Measurements from ENCODE around the gene BICRA. TPM values are rescaled to one million over a fixed set of nuclear protein-coding genes. Genes with fewer than 3 reads are reported as not detected.
A peak's percentile ranks its signal among the peaks of the same experiment; 100 is the strongest.

The BICRA gene
- total RNA-seq, 4 donors from 2014 or later, result 8.4 to 35.2 (median 28.7) TPM

- ATAC-seq (no peak), DNase-seq (peak in 1 of 2 donors; percentile 21)
- intact Hi-C loops (cut with DNase I; ENCODE audit: low total_unique reads) (no loop called here), in situ Hi-C loops (cut with MboI; ENCODE audit: low sequenced_read_pairs in 4 of 4) (no loop called here)
- TF ChIP-seq, protein P1, sequence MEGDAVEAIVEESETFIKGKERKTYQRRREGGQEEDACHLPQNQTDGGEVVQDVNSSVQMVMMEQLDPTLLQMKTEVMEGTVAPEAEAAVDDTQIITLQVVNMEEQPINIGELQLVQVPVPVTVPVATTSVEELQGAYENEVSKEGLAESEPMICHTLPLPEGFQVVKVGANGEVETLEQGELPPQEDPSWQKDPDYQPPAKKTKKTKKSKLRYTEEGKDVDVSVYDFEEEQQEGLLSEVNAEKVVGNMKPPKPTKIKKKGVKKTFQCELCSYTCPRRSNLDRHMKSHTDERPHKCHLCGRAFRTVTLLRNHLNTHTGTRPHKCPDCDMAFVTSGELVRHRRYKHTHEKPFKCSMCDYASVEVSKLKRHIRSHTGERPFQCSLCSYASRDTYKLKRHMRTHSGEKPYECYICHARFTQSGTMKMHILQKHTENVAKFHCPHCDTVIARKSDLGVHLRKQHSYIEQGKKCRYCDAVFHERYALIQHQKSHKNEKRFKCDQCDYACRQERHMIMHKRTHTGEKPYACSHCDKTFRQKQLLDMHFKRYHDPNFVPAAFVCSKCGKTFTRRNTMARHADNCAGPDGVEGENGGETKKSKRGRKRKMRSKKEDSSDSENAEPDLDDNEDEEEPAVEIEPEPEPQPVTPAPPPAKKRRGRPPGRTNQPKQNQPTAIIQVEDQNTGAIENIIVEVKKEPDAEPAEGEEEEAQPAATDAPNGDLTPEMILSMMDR (IDR thresholded peaks at IDR 0.05 in 4 of 5, conservative IDR thresholded peaks at IDR 0.05 in 1 of 5), result no peak
- no peak for TF ChIP-seq POLR2A (IDR thresholded peaks at IDR 0.05)
- Histone ChIP-seq H3K4me1 (peaks cover 13 to 18% of the 10 kb centered on the region in 2 donors), H3K36me3 (peaks cover 3 to 14% of the 10 kb centered on the region in 2 donors), H3K27me3 (no peaks in the 10 kb centered on the region), H3K27ac (peak overlapping the region in 3 of 4 donors; percentile 9 to 43 (median 26)), H3K4me3 (no peak overlapping the region), H3K9me3 (no peaks in the 10 kb centered on the region)
These were observed 79.0 kb downstream of the BICRA start for GRCh38 chr19:47687906-47688305.

DNA sequence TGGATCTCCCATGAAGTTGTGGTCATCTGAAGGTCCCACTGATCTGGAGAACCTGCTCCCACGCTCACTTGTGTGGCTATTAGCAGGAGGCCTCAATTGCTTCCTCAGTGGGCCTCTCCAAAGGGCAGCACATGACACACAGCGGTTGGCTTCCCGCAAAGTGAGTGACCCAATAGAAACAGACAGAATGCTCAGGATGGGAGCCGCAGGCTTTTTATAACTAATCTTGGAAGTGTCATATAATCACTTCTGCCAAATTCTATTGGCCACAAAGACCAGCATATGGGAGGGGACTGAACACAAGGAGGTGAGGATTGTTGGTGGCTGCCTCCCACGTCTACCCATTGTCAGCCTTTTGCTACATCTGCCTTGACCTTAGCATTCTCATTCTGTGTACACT lies 82.2 kb downstream of the BICRA start:
- ATAC-seq, result no peak
- no peak for DNase-seq
- peak overlapping the region; percentile 73 to 78 (median 74) for H3K27ac ChIP-seq
- no peaks in the 10 kb centered on the region for H3K27me3 ChIP-seq
- no peaks in the 10 kb centered on the region for H3K9me3 ChIP-seq
- TF ChIP-seq POLR2A (IDR thresholded peaks at IDR 0.05), result no peak
- TF ChIP-seq, protein P1 (IDR thresholded peaks at IDR 0.05 in 4 of 5, conservative IDR thresholded peaks at IDR 0.05 in 1 of 5), result no peak
- H3K36me3 ChIP-seq, result peaks cover 3 to 12% of the 10 kb centered on the region in 2 donors
- intact Hi-C loops (cut with DNase I; ENCODE audit: low total_unique reads) (loop anchor here (10.0 kb wide), 1 partner anchor 416 kb away; the partner anchor contains the start of gene INAFM1), in situ Hi-C loops (cut with MboI; ENCODE audit: low sequenced_read_pairs in 4 of 4) (loop anchor here in 3 of 4 donors (10.0 kb wide), 3 partner anchors 86 to 176 kb away; partner anchors contain the start of genes BICRA (in 1 of the 3) and NAPA (in 1 of the 3))
- peaks cover 11 to 18% of the 10 kb centered on the region in 2 donors for H3K4me1 ChIP-seq
- no peak overlapping the region for H3K4me3 ChIP-seq

DNA sequence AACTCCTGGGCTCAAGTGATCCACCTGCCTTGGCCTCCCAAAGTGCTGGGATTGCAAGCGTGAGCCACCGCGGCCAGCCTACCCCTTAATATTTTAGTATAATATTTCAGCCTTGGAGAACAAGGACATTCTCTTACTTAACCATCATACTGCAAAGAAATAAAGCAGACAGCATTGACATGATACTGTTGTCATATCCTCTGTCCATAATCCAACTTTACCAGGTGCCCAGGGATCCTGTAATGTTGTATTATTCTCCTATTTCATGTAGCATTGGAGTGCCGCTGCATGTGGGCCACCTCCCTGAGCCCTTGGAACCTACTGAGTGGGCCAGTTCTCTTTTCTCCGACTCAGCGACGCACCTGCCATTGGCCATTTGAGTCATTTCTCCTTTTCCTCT lies 82.8 kb downstream of the BICRA start:
- peaks cover 3 to 18% of the 10 kb centered on the region in 2 donors for H3K36me3 ChIP-seq
- peak; percentile 71 to 90 for ATAC-seq

DNA sequence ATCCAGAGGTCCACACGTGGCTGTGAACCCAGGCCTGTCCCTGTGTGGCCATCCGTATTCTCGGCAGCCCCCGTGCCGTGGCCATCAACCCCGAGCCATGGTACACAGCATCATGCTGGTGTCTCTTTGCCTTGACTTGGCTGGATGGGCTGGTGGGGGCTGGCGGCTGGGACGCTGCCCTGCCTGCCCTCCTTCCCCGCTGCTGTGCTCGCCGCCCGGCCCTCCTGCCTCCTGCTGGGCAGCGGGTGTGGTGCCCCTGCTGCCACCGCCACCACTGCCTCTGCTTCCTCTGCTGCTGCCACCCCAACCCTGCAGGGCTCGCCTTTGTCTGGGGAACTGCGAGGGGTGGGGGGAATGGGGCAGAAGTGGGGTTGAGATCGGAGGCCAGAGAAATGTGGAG lies 84.6 kb downstream of the BICRA start:
- H3K27me3 ChIP-seq, result no peaks in the 10 kb centered on the region
- in situ Hi-C loops (cut with MboI; ENCODE audit: low sequenced_read_pairs in 4 of 4) (loop anchor here in 3 of 4 donors (10.0 kb wide), 3 partner anchors 89 to 179 kb away; partner anchors contain the start of genes BICRA (in 1 of the 3) and NAPA (in 1 of the 3)), intact Hi-C loops (cut with DNase I; ENCODE audit: low total_unique reads) (loop anchor here (10.0 kb wide), 1 partner anchor 419 kb away; the partner anchor contains the start of gene INAFM1)
- DNase-seq (no peak), ATAC-seq (no peak)
- peaks cover 15 to 22% of the 10 kb centered on the region in 2 donors for H3K4me1 ChIP-seq
- peak overlapping the region in 2 of 4 donors; percentile 75 to 78 for H3K27ac ChIP-seq
- peaks cover 3 to 19% of the 10 kb centered on the region in 2 donors for H3K36me3 ChIP-seq
- no peaks in the 10 kb centered on the region for H3K9me3 ChIP-seq
- no peak for TF ChIP-seq POLR2A (IDR thresholded peaks at IDR 0.05)
- TF ChIP-seq, protein P1 (IDR thresholded peaks at IDR 0.05 in 4 of 5, conservative IDR thresholded peaks at IDR 0.05 in 1 of 5), result no peak
- H3K4me3 ChIP-seq, result no peak overlapping the region

More for the DNA sequence above, 82.8 kb downstream of the BICRA start:
- Histone ChIP-seq H3K4me1 (peaks cover 11 to 18% of the 10 kb centered on the region in 2 donors), H3K27me3 (no peaks in the 10 kb centered on the region), H3K4me3 (no peak overlapping the region), H3K9me3 (no peaks in the 10 kb centered on the region), H3K27ac (peak overlapping the region; percentile 73 to 78 (median 74))
- intact Hi-C loops (cut with DNase I; ENCODE audit: low total_unique reads), result loop anchor here (10.0 kb wide), 1 partner anchor 417 kb away; the partner anchor contains the start of gene INAFM1
- peak in 1 of 2 donors; percentile 37 for DNase-seq
- in situ Hi-C loops (cut with MboI; ENCODE audit: low sequenced_read_pairs in 4 of 4), result loop anchor here in 3 of 4 donors (10.0 kb wide), 3 partner anchors 87 to 177 kb away; partner anchors contain the start of genes BICRA (in 1 of the 3) and NAPA (in 1 of the 3)
- TF ChIP-seq POLR2A (IDR thresholded peaks at IDR 0.05), result no peak
- TF ChIP-seq, protein P1 (IDR thresholded peaks at IDR 0.05 in 4 of 5, conservative IDR thresholded peaks at IDR 0.05 in 1 of 5), result no peak

Measured in gastrocnemius medialis (tissue), 4 donors.